ENCODE data around the gene NTRK2. TPM values are rescaled to one million over a fixed set of nuclear protein-coding genes. Genes with fewer than 3 reads are reported as not detected.

The NTRK2 gene
- total and polyA plus RNA-seq, 3 donors from 2014 or later = 5.3 to 10.8 (median 5.6) TPM

DNA sequence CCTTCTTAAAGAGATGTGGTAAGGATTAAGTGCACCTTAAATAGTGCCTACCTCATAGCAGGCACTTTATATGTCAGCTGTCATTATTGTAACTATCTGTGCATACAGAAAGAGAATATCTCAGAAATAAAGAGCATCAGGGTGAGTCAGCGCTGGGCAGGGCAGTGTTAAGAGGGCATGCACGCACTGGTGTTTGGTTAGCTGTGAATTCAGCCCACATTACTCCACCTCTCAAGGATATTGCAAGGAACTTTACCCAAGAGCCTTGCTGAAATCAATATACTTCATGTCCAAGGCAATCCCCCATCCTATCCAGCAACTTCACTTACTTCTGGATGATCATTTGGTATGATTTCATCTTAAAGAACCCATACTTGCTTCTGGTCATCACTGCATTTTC is 300.9 kb downstream of the NTRK2 start:
- Histone ChIP-seq H3K27me3 (no peaks in the 10 kb centered on the region), H3K4me3 (no peak overlapping the region), H3K9me3 (no peaks in the 10 kb centered on the region), H3K36me3 (ENCODE audit: low read depth, missing control alignments) (no peaks in the 10 kb centered on the region), H3K4me1 (no peaks in the 10 kb centered on the region), H3K27ac (no peak overlapping the region)
- intact Hi-C loops (cut with DNase I; ENCODE audit: low total_unique reads) = no loop called here
- 43 to 71% methylated on average over 2 of the region's 2 CpGs for WGBS, 2 donors
- DNase-seq = no peak
- TF ChIP-seq CTCF (IDR thresholded peaks at IDR 0.05) = no peak
- TF ChIP-seq POLR2A (IDR thresholded peaks at IDR 0.05) = no peak

DNA sequence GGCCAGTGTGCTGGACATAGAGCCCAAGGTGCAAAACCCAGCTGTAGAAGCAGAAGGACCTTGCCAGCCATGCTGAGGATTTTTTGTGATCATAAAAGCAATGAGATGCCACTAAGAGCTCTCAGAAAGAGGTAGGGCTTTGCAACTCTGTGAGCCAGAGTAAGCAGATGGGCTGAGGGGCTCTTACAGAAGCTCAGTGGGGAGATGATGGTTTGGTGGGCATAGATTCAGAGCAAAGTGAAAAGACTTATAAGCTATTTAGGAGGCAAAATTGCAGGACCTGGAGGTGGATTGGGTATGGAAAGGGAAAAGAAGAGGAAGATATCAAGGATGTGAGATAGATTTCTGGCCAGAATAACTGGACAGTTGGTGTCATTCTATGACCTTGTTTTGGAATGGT is 302.0 kb downstream of the NTRK2 start:
- intact Hi-C loops (cut with DNase I; ENCODE audit: low total_unique reads) = no loop called here
- Histone ChIP-seq H3K9me3 (no peaks in the 10 kb centered on the region), H3K27ac (no peak overlapping the region), H3K36me3 (ENCODE audit: low read depth, missing control alignments) (no peaks in the 10 kb centered on the region), H3K4me3 (no peak overlapping the region), H3K4me1 (no peaks in the 10 kb centered on the region), H3K27me3 (no peaks in the 10 kb centered on the region)
- no peak for DNase-seq
- TF ChIP-seq CTCF (IDR thresholded peaks at IDR 0.05) (no peak), POLR2A (IDR thresholded peaks at IDR 0.05) (no peak)

DNA sequence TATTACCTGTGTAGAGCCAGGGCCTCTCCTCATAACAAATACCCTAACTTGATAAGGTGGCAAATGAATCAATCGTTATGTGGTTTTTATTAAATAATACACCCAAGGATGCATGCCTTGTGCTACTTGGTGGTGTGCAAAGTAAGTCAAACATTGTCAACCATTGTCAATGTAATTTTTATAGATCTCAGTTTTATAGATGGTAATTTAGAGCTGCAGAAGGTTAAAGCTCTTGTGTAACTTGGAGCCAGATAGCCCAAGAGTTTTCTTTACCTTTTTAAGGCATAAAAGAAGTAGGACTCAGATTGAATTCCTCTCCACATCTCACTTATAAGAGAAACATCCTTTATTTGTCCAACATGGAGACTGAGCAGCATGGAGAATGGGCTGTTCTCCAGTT is 304.7 kb downstream of the NTRK2 start:
- Histone ChIP-seq H3K27me3 (no peaks in the 10 kb centered on the region), H3K36me3 (ENCODE audit: low read depth, missing control alignments) (no peaks in the 10 kb centered on the region), H3K9me3 (no peaks in the 10 kb centered on the region), H3K4me3 (no peak overlapping the region), H3K4me1 (no peaks in the 10 kb centered on the region), H3K27ac (no peak overlapping the region)
- intact Hi-C loops (cut with DNase I; ENCODE audit: low total_unique reads) = no loop called here
- DNase-seq = no peak
- TF ChIP-seq CTCF (IDR thresholded peaks at IDR 0.05) = no peak
- TF ChIP-seq POLR2A (IDR thresholded peaks at IDR 0.05) = no peak
- WGBS, 2 donors = 93 to 95% methylated on average over 1 of the region's 1 CpG

- H3K27me3 ChIP-seq = no peaks in the 10 kb centered on the region
- TF ChIP-seq POLR2A (IDR thresholded peaks at IDR 0.05) (no peak), CTCF (IDR thresholded peaks at IDR 0.05) (no peak)
- H3K4me1 ChIP-seq = no peaks in the 10 kb centered on the region
- no peaks in the 10 kb centered on the region for H3K36me3 ChIP-seq (ENCODE audit: low read depth, missing control alignments)
- 67% methylated on average over 5 of the region's 5 CpGs; no CpG with 5 or more reads in 1 of the 2 donors for WGBS, 2 donors
- DNase-seq = no peak
- H3K4me3 ChIP-seq = no peak overlapping the region
- H3K9me3 ChIP-seq = no peaks in the 10 kb centered on the region
- intact Hi-C loops (cut with DNase I; ENCODE audit: low total_unique reads) = no loop called here
- H3K27ac ChIP-seq = no peak overlapping the region
Observed at GRCh38 chr9:84974855-84975254, 305.3 kb downstream of the NTRK2 start.

GRCh38 chr9:84975926-84976325 is 306.4 kb downstream of the NTRK2 start:
- Histone ChIP-seq H3K27me3 (no peaks in the 10 kb centered on the region), H3K4me1 (no peaks in the 10 kb centered on the region), H3K4me3 (no peak overlapping the region), H3K36me3 (ENCODE audit: low read depth, missing control alignments) (no peaks in the 10 kb centered on the region), H3K27ac (no peak overlapping the region), H3K9me3 (no peaks in the 10 kb centered on the region)
- DNase-seq = no peak
- TF ChIP-seq POLR2A (IDR thresholded peaks at IDR 0.05) (no peak), CTCF (IDR thresholded peaks at IDR 0.05) (no peak)
- intact Hi-C loops (cut with DNase I; ENCODE audit: low total_unique reads) = no loop called here
- 94 to 100% methylated on average over 2 of the region's 2 CpGs for WGBS, 2 donors
